Pancreas (tissue), 10 donors: ENCODE measurements around the gene CXCL11. TPM values are rescaled to one million over a fixed set of nuclear protein-coding genes. Genes with fewer than 3 reads are reported as not detected.

Experiments
- ATAC-seq, 4 donors: fragments of 200-7000 bp; cut with Tn5 transposase; one replicate each; pipeline versions ENCODE4 v1.8.0 to v1.9.1; 2020; ENCODE audit warnings: mild to moderate bottlenecking in 4 of 4, moderate library complexity in 4 of 4
- DNase-seq, 6 donors: peaks; one replicate each; pipeline ENCODE4 v3.0.0-alpha.2; 2020
- FAIRE-seq: peaks from 2 replicates; lab custom pipeline; 2012; peaks lifted over from hg19 to GRCh38; lab: Jason Lieb, UNC
- H3K27ac ChIP-seq, 4 donors: fragments of 200-600 bp; sonication (generic); 1 replicate in 3 of 4; 2 replicates in 1 of 4; pipeline versions ENCODE4 v1.5.0 to v1.8.0; 2020
- H3K27me3 ChIP-seq, 4 donors: fragments of 200-600 bp; one replicate each; pipeline ENCODE4 v1.8.0; 2021
- H3K36me3 ChIP-seq, 3 donors: fragments of 200-600 bp; sonication (generic) in 1 of 3; one replicate each; pipeline versions ENCODE4 v1.5.0 to v1.8.0; 2020 to 2021
- H3K4me1 ChIP-seq, 3 donors: fragments of 200-600 bp; one replicate each; pipeline ENCODE4 v1.8.0; 2021
- H3K4me3 ChIP-seq, 4 donors: fragments of 200-600 bp; sonication (generic) in 2 of 4; one replicate each; pipeline versions ENCODE4 v1.5.0 to v1.8.0; 2020 to 2021
- H3K9me3 ChIP-seq, 4 donors: fragments of 200-600 bp; one replicate each; pipeline ENCODE4 v1.8.0; 2021
- WGBS, 2 donors: extraction: QIAGEN DNeasy Blood & Tissue Kit; methylation state at CpG; one replicate each; pipeline ENCODE4 v1.1.7; 2013; 5-methylcytosine and 5-hydroxymethylcytosine counted together
- intact Hi-C, 3 donors: fragments of 100-400 bp; cut with DNase I; formaldehyde crosslinking; loops; one replicate each; pipeline versions ENCODE4 v1.11.1 to v1.14.2; 2022
- polyA plus RNA-seq, 2 donors: library from polyadenylated mRNA; stranded (reverse); fragments of 200-250 nt; gene quantifications; one replicate each; pipeline ENCODE4 v1.2.3, GENCODE V29; 2013
- total RNA-seq, 6 donors: library from RNA; stranded (reverse); fragmentation: NEBNext Ultra II Directional in 4 of 6; extraction: Animal tissue kit (Norgen Biotek cat#: 25700) in 4 of 6; gene quantifications; one replicate each; pipeline versions ENCODE4 v1.2.1 to v1.2.4, GENCODE V29; 2021 to 2023
- TF ChIP-seq, protein P1 (sequence below), 4 donors: fragments of 200-600 bp; sonication (generic) in 3 of 4; IDR thresholded peaks; one replicate each; pipeline versions ENCODE4 v1.5.0 to v1.8.0; 2021; ENCODE audit warnings: antibody characterized with exemption in 4 of 4
- donor health status: healthy with polysubstance abuse.
- donor health status: DM: no; HTN: no; CAD: no; lungs with moderate emphysema.
- donor health status: DM: no; HTN: no; CAD: no.
- donor health status: control.
- donor health status: control.
- donor health status: Bipolar disorder and iron deficiency.
- donor health status: DM: yes; HTN: yes; CAD: no.
- donor health status: DM: no; HTN: no; CAD: no.
- donor health status: DM: no; HTN: no; CAD: no.
- donor health status: DM: yes; HTN: yes; CAD: no.

The CXCL11 gene
- total and polyA plus RNA-seq, 8 donors: 0.13 to 3.7 (median 1.4) TPM

- Histone ChIP-seq H3K4me1 (no peaks in the 10 kb centered on the region), H3K36me3 (no peaks in the 10 kb centered on the region), H3K27me3 (no peaks in the 10 kb centered on the region), H3K9me3 (no peaks in the 10 kb centered on the region), H3K27ac (no peak overlapping the region), H3K4me3 (no peak overlapping the region)
- DNase-seq (no peak), FAIRE-seq (no peak), ATAC-seq (no peak)
- intact Hi-C loops: no loop called here
- TF ChIP-seq, protein P1, sequence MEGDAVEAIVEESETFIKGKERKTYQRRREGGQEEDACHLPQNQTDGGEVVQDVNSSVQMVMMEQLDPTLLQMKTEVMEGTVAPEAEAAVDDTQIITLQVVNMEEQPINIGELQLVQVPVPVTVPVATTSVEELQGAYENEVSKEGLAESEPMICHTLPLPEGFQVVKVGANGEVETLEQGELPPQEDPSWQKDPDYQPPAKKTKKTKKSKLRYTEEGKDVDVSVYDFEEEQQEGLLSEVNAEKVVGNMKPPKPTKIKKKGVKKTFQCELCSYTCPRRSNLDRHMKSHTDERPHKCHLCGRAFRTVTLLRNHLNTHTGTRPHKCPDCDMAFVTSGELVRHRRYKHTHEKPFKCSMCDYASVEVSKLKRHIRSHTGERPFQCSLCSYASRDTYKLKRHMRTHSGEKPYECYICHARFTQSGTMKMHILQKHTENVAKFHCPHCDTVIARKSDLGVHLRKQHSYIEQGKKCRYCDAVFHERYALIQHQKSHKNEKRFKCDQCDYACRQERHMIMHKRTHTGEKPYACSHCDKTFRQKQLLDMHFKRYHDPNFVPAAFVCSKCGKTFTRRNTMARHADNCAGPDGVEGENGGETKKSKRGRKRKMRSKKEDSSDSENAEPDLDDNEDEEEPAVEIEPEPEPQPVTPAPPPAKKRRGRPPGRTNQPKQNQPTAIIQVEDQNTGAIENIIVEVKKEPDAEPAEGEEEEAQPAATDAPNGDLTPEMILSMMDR (IDR thresholded peaks at IDR 0.05): no peak
- WGBS, 2 donors: 42 to 45% methylated on average over 2 of the region's 2 CpGs
These were observed 13.2 kb downstream of the CXCL11 start for GRCh38 chr4:76022677-76023076.

DNA sequence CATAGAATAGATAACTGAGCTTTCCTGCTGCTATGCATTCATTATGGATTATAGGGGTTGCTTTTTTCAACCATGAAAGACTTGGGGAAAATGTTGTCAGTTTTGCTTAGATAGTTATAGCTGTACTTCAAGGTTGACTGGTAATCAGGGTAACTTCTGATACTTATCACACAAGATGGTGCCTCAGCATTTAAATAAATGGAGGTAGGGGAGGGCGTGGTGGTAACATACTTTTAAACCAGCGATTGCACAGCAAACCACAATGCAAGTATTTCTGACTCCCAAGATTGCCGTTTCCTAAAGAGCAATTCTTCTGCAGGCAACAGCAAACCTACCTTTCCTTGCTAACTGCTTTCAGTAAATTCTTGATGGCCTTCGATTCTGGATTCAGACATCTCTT lies 13.8 kb downstream of the CXCL11 start:
- Histone ChIP-seq H3K27me3 (no peaks in the 10 kb centered on the region), H3K36me3 (no peaks in the 10 kb centered on the region), H3K9me3 (no peaks in the 10 kb centered on the region), H3K4me1 (no peaks in the 10 kb centered on the region), H3K4me3 (no peak overlapping the region), H3K27ac (no peak overlapping the region)
- intact Hi-C loops: no loop called here
- ATAC-seq (no peak), DNase-seq (no peak), FAIRE-seq (no peak)
- TF ChIP-seq, protein P1 (IDR thresholded peaks at IDR 0.05): no peak
- 86 to 89% methylated on average over 4 of the region's 4 CpGs for WGBS, 2 donors

DNA sequence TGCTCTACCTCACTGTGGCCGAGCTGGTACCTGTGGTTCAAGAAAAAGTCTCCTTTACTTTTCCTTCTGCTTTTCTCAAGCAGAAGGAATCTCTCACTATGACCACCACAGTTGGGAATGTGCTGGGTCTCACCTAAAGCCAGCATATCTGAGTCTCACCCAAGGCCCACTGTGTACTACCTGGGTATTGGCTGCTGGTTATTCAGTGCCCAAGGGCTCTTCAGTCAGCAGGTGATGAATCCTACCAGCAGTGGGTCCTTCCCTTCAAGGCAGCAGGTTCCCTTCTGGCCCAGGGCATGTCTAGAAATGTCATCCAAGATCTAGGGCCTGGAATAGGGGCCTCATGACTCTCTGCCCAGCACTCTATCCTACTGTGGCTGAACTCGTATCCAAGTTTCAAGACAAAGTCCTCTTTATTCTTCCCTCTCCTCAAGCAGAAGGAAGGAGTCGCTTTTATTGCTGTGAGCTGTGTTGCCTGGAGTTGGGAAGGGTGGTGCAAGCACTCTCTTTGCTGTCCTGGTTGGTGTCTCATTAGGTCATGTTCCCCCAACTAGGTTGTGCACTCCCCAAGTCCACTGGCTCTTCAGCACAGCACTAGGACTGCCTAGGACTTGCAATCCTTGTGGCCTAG lies 18.7 kb downstream of the CXCL11 start:
- H3K4me3 ChIP-seq: no peak overlapping the region
- no peak for FAIRE-seq
- no peak for ATAC-seq
- no peaks in the 10 kb centered on the region for H3K9me3 ChIP-seq
- peaks cover 0 to 13% (median 7%) of the 10 kb centered on the region in 3 donors for H3K4me1 ChIP-seq
- H3K36me3 ChIP-seq: no peaks in the 10 kb centered on the region
- TF ChIP-seq, protein P1 (IDR thresholded peaks at IDR 0.05): no peak
- no peaks in the 10 kb centered on the region for H3K27me3 ChIP-seq
- 95 to 98% methylated on average over 3 of the region's 3 CpGs for WGBS, 2 donors
- intact Hi-C loops: no loop called here
- H3K27ac ChIP-seq: peak overlapping the region in 1 of 4 donors; percentile 14
- DNase-seq: no peak

GRCh38 chr4:76016393-76016792 lies 19.5 kb downstream of the CXCL11 start:
- Histone ChIP-seq H3K36me3 (no peaks in the 10 kb centered on the region), H3K4me3 (no peak overlapping the region), H3K4me1 (peaks cover 0 to 13% (median 11%) of the 10 kb centered on the region in 3 donors), H3K27ac (peak overlapping the region in 1 of 4 donors; percentile 14), H3K27me3 (no peaks in the 10 kb centered on the region), H3K9me3 (no peaks in the 10 kb centered on the region)
- TF ChIP-seq, protein P1 (IDR thresholded peaks at IDR 0.05): no peak
- 35 to 52% methylated on average over 2 of the region's 2 CpGs for WGBS, 2 donors
- no peak for FAIRE-seq
- ATAC-seq: peak; percentile 93 to 98 (median 96)
- intact Hi-C loops: no loop called here
- peak; percentile 64 to 89 (median 82) for DNase-seq

- no peak overlapping the region for H3K27ac ChIP-seq
- FAIRE-seq (no peak), ATAC-seq (peak in 1 of 4 donors; percentile 4), DNase-seq (no peak)
- H3K4me3 ChIP-seq: no peak overlapping the region
- no peaks in the 10 kb centered on the region for H3K36me3 ChIP-seq
- peaks cover 0 to 13% (median 11%) of the 10 kb centered on the region in 3 donors for H3K4me1 ChIP-seq
- 4% methylated on average over 1 of the region's 1 CpG for WGBS, 2 donors
- intact Hi-C loops: no loop called here
- TF ChIP-seq, protein P1 (IDR thresholded peaks at IDR 0.05): no peak
- H3K9me3 ChIP-seq: no peaks in the 10 kb centered on the region
- H3K27me3 ChIP-seq: no peaks in the 10 kb centered on the region
These were observed 22.3 kb downstream of the CXCL11 start for GRCh38 chr4:76013540-76013939.
